ENCODE data around the gene TMEM200C.

DNA sequence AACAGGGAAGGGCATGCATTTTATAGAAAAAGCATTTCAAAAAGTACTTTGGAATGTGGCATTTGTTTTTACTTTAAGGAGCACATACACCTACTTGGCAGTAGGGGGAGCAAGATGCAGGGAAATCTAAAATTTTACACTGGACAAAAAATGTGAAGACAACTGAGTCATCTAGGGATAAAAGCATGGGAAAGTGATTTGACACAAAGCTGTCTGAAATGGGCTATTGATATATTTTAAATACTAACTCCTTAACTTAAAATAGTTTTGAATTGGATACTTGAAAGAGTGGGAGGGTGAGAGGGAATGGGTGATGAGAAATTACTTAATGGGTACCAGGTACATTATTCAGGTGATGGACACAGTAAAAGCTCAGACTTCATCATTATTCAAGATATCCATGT is 15.8 kb downstream of the TMEM200C start:
- no peak for TF ChIP-seq POLR2A (IDR thresholded peaks at IDR 0.05; ENCODE audit: low read length)
- no peak for TF ChIP-seq GATA1 (IDR thresholded peaks at IDR 0.05; ENCODE audit: low read depth, low read length)
